ENCODE measurements around the gene SUN2.

DNA sequence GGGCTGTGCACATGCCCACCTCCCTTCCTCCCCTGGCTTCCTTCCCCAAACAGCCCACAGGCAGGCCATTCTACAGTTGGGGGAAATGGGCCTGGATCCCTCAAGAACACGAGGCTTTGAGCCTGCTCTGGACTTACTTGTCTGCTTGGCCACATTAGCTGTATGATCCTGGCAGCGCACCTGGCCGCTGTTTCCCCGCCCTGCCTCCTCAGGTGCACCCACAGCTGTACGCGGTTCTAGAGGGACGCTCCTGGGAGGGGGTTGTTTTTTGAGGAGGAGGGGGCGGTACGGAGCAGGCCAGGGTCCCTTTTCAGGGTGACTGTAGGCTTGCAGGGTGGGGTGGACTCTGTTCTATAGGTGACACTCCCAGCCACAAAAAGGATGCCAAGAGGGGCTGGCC lies 11.5 kb upstream of the SUN2 start:
- TF ChIP-seq ZNF76 (CRISPR knock-in tag; IDR thresholded peaks at IDR 0.05; ENCODE audit: borderline replicate concordance) (no peak), POLR2A (conservative IDR thresholded peaks at IDR 0.05) (no peak), KLF16 (IDR thresholded peaks at IDR 0.05) (no peak), POLR2AphosphoS5 (IDR thresholded peaks at IDR 0.05; ENCODE audit: control insufficient read depth, insufficient read depth, low read depth, low read length) (no peak), CREB1 (IDR thresholded peaks at IDR 0.05) (no peak), CREB1 (CRISPR knock-in tag; IDR thresholded peaks at IDR 0.05) (no peak), BRD9 (IDR thresholded peaks at IDR 0.05; ENCODE audit: low read depth, partially characterized antibody) (no peak), CAMTA2 (CRISPR knock-in tag; conservative IDR thresholded peaks at IDR 0.05) (no peak), CTCF (IDR thresholded peaks at IDR 0.05 in 2 of 3, conservative IDR thresholded peaks at IDR 0.05 in 1 of 3; ENCODE audit: insufficient read depth in 2 of 3, low read depth in 1 of 3, low read length in 3 of 3) (no peak), GATA2 (CRISPR knock-in tag; IDR thresholded peaks at IDR 0.05) (no peak), MTA2 (IDR thresholded peaks at IDR 0.05; ENCODE audit: low read depth) (no peak), FOXJ3 (CRISPR knock-in tag; IDR thresholded peaks at IDR 0.05) (no peak), RCOR1 (IDR thresholded peaks at IDR 0.05; ENCODE audit: borderline replicate concordance in 1 of 2, low read depth in 2 of 2, low read length in 2 of 2) (no peak)
- TF ChIP-seq, protein P1, sequence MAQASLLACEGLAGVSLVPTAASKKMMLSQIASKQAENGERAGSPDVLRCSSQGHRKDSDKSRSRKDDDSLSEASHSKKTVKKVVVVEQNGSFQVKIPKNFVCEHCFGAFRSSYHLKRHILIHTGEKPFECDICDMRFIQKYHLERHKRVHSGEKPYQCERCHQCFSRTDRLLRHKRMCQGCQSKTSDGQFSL (CRISPR knock-in tag; IDR thresholded peaks at IDR 0.05), result no peak
- TF ChIP-seq, protein P1 (tag; IDR thresholded peaks at IDR 0.05), result no peak
